ENCODE data around the gene ABAT.

DNA sequence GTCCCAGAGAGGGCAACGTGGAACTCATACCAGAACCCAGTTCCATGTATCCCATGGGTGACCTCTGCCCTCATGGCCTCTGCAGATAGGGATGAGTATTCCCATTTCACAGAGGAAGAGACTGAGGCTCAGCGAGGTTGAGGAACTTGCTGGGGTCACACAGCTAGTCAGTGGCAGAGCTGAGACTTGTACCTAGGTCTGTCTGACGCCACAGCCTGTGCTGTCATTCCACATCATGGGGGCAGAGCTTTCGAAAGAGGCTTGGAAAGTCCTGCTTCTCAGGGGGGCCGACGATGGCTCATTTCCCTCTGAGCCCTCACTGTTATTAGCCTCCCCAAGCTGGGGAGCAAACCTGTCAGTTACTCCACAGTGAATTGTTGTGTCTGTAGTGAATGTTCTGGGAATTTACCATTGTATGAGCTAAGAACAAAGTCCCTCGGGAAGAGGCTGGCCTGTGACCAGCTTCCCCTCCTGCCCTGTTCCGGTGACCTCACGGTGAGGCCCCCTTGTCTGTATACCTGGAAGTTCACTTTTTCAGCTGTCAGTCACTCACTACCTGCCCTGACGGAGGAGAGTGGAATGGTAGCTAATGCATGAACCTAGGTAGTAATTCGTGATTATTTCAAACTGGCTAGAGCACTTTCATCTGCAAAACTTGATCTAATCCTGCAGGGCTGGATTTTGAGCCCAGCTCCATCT is 44.0 kb upstream of the ABAT start:
- TF ChIP-seq, protein P1, sequence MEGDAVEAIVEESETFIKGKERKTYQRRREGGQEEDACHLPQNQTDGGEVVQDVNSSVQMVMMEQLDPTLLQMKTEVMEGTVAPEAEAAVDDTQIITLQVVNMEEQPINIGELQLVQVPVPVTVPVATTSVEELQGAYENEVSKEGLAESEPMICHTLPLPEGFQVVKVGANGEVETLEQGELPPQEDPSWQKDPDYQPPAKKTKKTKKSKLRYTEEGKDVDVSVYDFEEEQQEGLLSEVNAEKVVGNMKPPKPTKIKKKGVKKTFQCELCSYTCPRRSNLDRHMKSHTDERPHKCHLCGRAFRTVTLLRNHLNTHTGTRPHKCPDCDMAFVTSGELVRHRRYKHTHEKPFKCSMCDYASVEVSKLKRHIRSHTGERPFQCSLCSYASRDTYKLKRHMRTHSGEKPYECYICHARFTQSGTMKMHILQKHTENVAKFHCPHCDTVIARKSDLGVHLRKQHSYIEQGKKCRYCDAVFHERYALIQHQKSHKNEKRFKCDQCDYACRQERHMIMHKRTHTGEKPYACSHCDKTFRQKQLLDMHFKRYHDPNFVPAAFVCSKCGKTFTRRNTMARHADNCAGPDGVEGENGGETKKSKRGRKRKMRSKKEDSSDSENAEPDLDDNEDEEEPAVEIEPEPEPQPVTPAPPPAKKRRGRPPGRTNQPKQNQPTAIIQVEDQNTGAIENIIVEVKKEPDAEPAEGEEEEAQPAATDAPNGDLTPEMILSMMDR (IDR thresholded peaks at IDR 0.05; ENCODE audit: low read depth, low read length) = no peak
- TF ChIP-seq EZH2phosphoT487 (IDR thresholded peaks at IDR 0.05; ENCODE audit: low read depth) = no peak
